Activated T-cell treated with anti-CD3 and anti-CD28 coated beads for 1 hour (primary cell): Measurements from ENCODE around the gene GPSM3.
A peak's percentile ranks its signal among the peaks of the same experiment; 100 is the strongest.
"Not testable (repeated sequence)": the region's sequence is repeated elsewhere in the genome, so short reads cannot be mapped to it uniquely, and the experiment has no call there.

Source experiments
- DNase-seq: peaks from one replicate; pipeline ENCODE4 v3.0.0-alpha.2; 2020; ENCODE audit warnings: low read depth

The GPSM3 gene

DNA sequence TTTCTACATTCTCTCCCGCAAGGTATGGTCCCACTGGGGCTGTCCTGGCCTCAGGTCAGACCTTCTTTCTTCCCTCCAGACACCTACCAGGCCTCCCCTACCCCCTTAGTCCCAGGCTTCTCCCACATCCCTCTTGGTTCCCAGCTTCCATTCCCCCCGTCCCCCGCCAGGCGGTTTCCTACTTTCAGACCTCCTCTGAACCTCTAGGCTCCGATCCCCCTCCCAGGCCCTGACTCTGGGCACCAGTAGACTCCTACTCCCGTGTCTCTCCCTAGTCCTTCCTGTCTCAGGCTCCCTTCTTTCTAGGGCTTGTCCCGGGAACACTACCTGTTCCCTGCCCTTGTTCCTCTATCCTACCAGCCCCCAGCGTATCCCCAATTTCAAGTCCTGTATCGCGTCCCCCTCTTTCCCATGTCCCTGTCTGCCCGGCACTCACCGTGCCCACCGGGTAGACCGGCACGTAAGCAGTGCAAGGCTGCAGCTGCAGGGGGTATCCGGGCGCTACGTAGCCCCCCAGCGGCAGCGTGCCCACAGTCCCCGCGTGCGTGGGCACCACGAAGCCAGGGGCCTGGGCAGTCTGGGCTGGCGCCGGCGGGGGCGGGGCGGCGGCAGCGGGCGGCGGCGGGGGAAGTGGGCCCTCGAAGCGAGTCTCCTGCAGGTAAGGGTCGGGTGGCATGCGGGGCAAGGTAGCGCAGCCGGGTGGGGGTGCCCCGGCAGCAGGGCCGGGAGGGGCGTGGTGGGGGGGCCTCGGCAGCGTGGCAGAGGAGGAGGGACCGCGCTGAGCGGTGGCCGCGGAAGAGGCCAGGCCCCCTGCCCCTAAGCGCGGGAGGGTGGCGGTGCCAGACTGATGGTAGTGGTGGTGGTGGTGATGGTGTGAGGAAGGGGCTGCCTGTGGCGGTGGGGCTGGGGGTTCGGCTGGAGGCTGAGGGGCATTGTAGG is 42.2 kb downstream of the GPSM3 start:
- no peak for DNase-seq

GRCh38 chr6:32149092-32149755 is 43.2 kb downstream of the GPSM3 start:
- DNase-seq = no peak

DNA sequence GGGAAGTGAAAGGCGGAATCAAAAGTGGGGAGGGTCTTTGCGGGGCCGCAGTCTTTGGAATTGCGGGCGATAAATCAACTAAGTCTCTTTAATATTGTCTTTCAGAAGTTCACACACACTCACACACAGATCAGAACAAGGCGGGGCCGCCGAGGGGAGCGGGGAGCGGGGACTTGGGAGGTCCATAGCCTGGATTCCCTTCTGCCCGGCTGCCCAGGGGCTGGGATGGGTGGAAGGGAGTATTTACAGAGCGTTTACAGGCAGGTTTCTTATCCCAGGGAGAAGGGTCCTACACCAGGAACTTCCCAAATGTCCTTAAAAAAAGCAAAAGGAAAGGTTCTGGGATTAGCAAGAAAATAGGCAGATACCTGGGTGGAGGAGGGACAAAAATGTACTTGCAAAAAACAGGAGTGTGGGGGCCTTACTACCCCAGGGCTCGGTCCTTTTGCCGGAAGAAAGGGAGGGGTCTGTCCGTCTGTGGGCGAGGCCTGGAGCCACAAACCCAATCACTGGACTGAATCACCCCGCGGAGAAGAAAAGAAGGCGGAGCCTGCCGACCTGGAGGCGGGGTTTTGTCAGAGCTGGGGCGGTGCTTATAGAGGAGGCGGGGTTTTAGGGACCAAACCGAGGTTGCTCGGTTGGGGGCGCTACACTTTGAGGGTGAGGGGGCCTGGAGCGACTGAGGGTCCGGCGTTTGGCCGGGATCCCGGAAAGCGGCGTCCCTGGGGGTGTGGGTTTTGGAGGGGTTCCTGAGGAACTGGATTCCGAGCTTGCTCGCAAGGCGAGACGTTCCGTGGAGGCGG is 44.0 kb downstream of the GPSM3 start:
- peak; percentile 57 for DNase-seq

- no peak for DNase-seq
These were observed 44.9 kb downstream of the GPSM3 start for GRCh38 chr6:32147401-32148132.

- no peak for DNase-seq
These were observed 45.8 kb downstream of the GPSM3 start for GRCh38 chr6:32146687-32147086.

GRCh38 chr6:32146287-32146686 is 46.2 kb downstream of the GPSM3 start:
- no peak for DNase-seq

GRCh38 chr6:32144238-32144637 is 48.2 kb downstream of the GPSM3 start:
- DNase-seq = not testable (repeated sequence)
